ENCODE measurements around the gene PSMC5. TPM values are rescaled to one million over a fixed set of nuclear protein-coding genes. Genes with fewer than 3 reads are reported as not detected.

Gene PSMC5
- total RNA-seq, 6 donors from 2014 or later = 55.2 to 118 (median 88.1) TPM

- Histone ChIP-seq H3K36me3 (peaks cover 40 to 100% (median 92%) of the 10 kb centered on the region in 4 donors), H3K4me1 (no peaks in the 10 kb centered on the region), H3K27ac (no peak overlapping the region), H3K4me3 (no peak overlapping the region), H3K27me3 (no peaks in the 10 kb centered on the region), H3K9me3 (no peaks in the 10 kb centered on the region)
- TF ChIP-seq POLR2A (IDR thresholded peaks at IDR 0.05) (no peak), EP300 (IDR thresholded peaks at IDR 0.05) (no peak), CTCF (IDR thresholded peaks at IDR 0.05) (no peak), POLR2AphosphoS5 (IDR thresholded peaks at IDR 0.05) (no peak)
- DNase-seq (no peak), ATAC-seq (ENCODE audit: low FRiP score in 2 of 2) (no peak)
- WGBS, 2 donors = 93 to 97% methylated on average over 3 of the region's 3 CpGs
Observed at GRCh38 chr17:63798572-63799106, 28.6 kb upstream of the PSMC5 start.

- Histone ChIP-seq H3K4me3 (no peak overlapping the region), H3K9me3 (no peaks in the 10 kb centered on the region), H3K4me1 (no peaks in the 10 kb centered on the region), H3K27me3 (no peaks in the 10 kb centered on the region), H3K27ac (no peak overlapping the region), H3K36me3 (peaks cover 22 to 100% (median 87%) of the 10 kb centered on the region in 4 donors)
- ATAC-seq (ENCODE audit: low FRiP score in 2 of 2) = no peak
- DNase-seq = no peak
- WGBS, 2 donors = 82 to 93% methylated on average over 1 of the region's 1 CpG
- TF ChIP-seq POLR2AphosphoS5 (IDR thresholded peaks at IDR 0.05) (no peak), POLR2A (IDR thresholded peaks at IDR 0.05) (no peak), CTCF (IDR thresholded peaks at IDR 0.05) (no peak), EP300 (IDR thresholded peaks at IDR 0.05) (no peak)
Observed at GRCh38 chr17:63800783-63801182, 26.4 kb upstream of the PSMC5 start.

GRCh38 chr17:63804328-63804727 is 22.9 kb upstream of the PSMC5 start:
- Histone ChIP-seq H3K27ac (no peak overlapping the region), H3K4me1 (no peaks in the 10 kb centered on the region), H3K9me3 (no peaks in the 10 kb centered on the region), H3K4me3 (no peak overlapping the region), H3K27me3 (no peaks in the 10 kb centered on the region), H3K36me3 (peaks cover 24 to 100% (median 79%) of the 10 kb centered on the region in 4 donors)
- TF ChIP-seq CTCF (IDR thresholded peaks at IDR 0.05) = no peak
- no peak for TF ChIP-seq POLR2AphosphoS5 (IDR thresholded peaks at IDR 0.05)
- no peak for TF ChIP-seq EP300 (IDR thresholded peaks at IDR 0.05)
- no peak for TF ChIP-seq POLR2A (IDR thresholded peaks at IDR 0.05)
- ATAC-seq (ENCODE audit: low FRiP score in 2 of 2) = no peak
- no peak for DNase-seq
- 65 to 83% methylated on average over 1 of the region's 1 CpG for WGBS, 2 donors

- H3K9me3 ChIP-seq = no peaks in the 10 kb centered on the region
- DNase-seq (no peak), ATAC-seq (ENCODE audit: low FRiP score in 2 of 2) (no peak)
- no peaks in the 10 kb centered on the region for H3K27me3 ChIP-seq
- no peaks in the 10 kb centered on the region for H3K4me1 ChIP-seq
- no peak overlapping the region for H3K4me3 ChIP-seq
- peaks cover 28 to 100% (median 77%) of the 10 kb centered on the region in 4 donors for H3K36me3 ChIP-seq
- WGBS, 2 donors = 66 to 70% methylated on average over 2 of the region's 2 CpGs
- H3K27ac ChIP-seq = no peak overlapping the region
- TF ChIP-seq EP300 (IDR thresholded peaks at IDR 0.05) (no peak), CTCF (IDR thresholded peaks at IDR 0.05) (no peak), POLR2AphosphoS5 (IDR thresholded peaks at IDR 0.05) (no peak), POLR2A (IDR thresholded peaks at IDR 0.05) (no peak)
Observed at GRCh38 chr17:63805591-63805990, 21.6 kb upstream of the PSMC5 start.

- no peak for TF ChIP-seq EP300 (IDR thresholded peaks at IDR 0.05)
- TF ChIP-seq POLR2A (IDR thresholded peaks at IDR 0.05) = no peak
- TF ChIP-seq CTCF (IDR thresholded peaks at IDR 0.05) = no peak
- TF ChIP-seq POLR2AphosphoS5 (IDR thresholded peaks at IDR 0.05) = no peak
- 86 to 89% methylated on average over 9 of the region's 9 CpGs for WGBS, 2 donors
Observed at GRCh38 chr17:63809970-63810369, 17.3 kb upstream of the PSMC5 start.

More at GRCh38 chr17:63809970-63810369, 17.3 kb upstream of the PSMC5 start:
- H3K4me3 ChIP-seq = no peak overlapping the region
- H3K36me3 ChIP-seq = peaks cover 64 to 100% (median 81%) of the 10 kb centered on the region in 4 donors
- H3K4me1 ChIP-seq = no peaks in the 10 kb centered on the region
- no peaks in the 10 kb centered on the region for H3K9me3 ChIP-seq
- DNase-seq (no peak), ATAC-seq (ENCODE audit: low FRiP score in 2 of 2) (no peak)
- no peaks in the 10 kb centered on the region for H3K27me3 ChIP-seq
- no peak overlapping the region for H3K27ac ChIP-seq
